HepG2 (cell line): ENCODE results near the gene RPL27A. TPM values are rescaled to one million over a fixed set of nuclear protein-coding genes. Genes with fewer than 3 reads are reported as not detected.

Experiments used
- BRD4 ChIP-seq: sonication (generic); formaldehyde crosslinking; IDR thresholded peaks from 2 replicates; pipeline ENCODE4 v1.4.0; 2020; ENCODE audit warnings: missing genetic modification reagents
- ETV5 ChIP-seq: IDR thresholded peaks from 2 replicates; pipeline ENCODE4 v1.6.1; 2018; ENCODE audit warnings: missing biosample characterization, missing genetic modification reagents, inconsistent platforms, borderline replicate concordance
- GATAD2A ChIP-seq: IDR thresholded peaks from 2 replicates; pipeline ENCODE4 v1.6.1; 2016
- HNRNPL ChIP-seq: fragments of 200-400 bp; formaldehyde crosslinking; IDR thresholded peaks from 2 replicates; pipeline ENCODE4 v1.6.1; 2017; ENCODE audit warnings: mild to moderate bottlenecking, low read depth, low read length
- KDM2A ChIP-seq: sonication (generic); formaldehyde crosslinking; IDR thresholded peaks from 2 replicates; pipeline ENCODE4 v1.4.0; 2020; ENCODE audit warnings: low read depth, missing genetic modification reagents, borderline replicate concordance
- MAFK ChIP-seq, 2 experiments: IDR thresholded peaks in 1 of 2; conservative IDR thresholded peaks in 1 of 2; 2 replicates each; pipeline ENCODE4 v1.6.1; 2011; ENCODE audit warnings: improper control_type of control experiment in 2 of 2, low read length in 2 of 2
- MIXL1 ChIP-seq: IDR thresholded peaks from 2 replicates; pipeline ENCODE4 v1.6.1; 2016
- PRDM4 ChIP-seq: sonication (generic); formaldehyde crosslinking; IDR thresholded peaks from 2 replicates; pipeline ENCODE4 v1.9.0; 2021; ENCODE audit warnings: missing genetic modification reagents, borderline replicate concordance
- RFXAP ChIP-seq: sonication (generic); formaldehyde crosslinking; IDR thresholded peaks from 2 replicates; pipeline ENCODE4 v1.4.0; 2020; ENCODE audit warnings: missing genetic modification reagents, borderline replicate concordance
- SRSF1 ChIP-seq: fragments of 200-400 bp; formaldehyde crosslinking; optimal IDR thresholded peaks from 2 replicates; pipeline ENCODE3; 2017; ENCODE audit warnings: mild to moderate bottlenecking, low read depth, low read length, moderate library complexity
- TFDP1 ChIP-seq: IDR thresholded peaks from 2 replicates; pipeline ENCODE4 v1.6.1; 2016; ENCODE audit warnings: missing compliant biosample characterization, missing genetic modification reagents, borderline replicate concordance
- TFDP2 ChIP-seq: sonication (generic); formaldehyde crosslinking; IDR thresholded peaks from 2 replicates; pipeline ENCODE4 v1.4.0; 2020; ENCODE audit warnings: missing genetic modification reagents
- ZNF143 ChIP-seq: sonication (generic); formaldehyde crosslinking; IDR thresholded peaks from 2 replicates; pipeline ENCODE4 v1.4.0; 2020; ENCODE audit warnings: missing genetic modification reagents
- ZNF552 ChIP-seq: sonication (generic); formaldehyde crosslinking; IDR thresholded peaks from 2 replicates; pipeline ENCODE4 v1.9.0; 2022; ENCODE audit warnings: missing genetic modification reagents, mild to moderate bottlenecking, borderline replicate concordance
- ZNF574 ChIP-seq: sonication (generic); formaldehyde crosslinking; IDR thresholded peaks from 2 replicates; pipeline ENCODE4 v1.4.0; 2020; ENCODE audit warnings: missing genetic modification reagents
- ZNF780A ChIP-seq: sonication (generic); formaldehyde crosslinking; IDR thresholded peaks from 2 replicates; pipeline ENCODE4 v1.8.0; 2022; ENCODE audit warnings: mild to moderate bottlenecking, missing genetic modification reagents, moderate library complexity
- polyA plus RNA-seq, 8 experiments: library from polyadenylated mRNA; depleted of rRNA in 3 of 8; stranded (reverse) in 7 of 8; unstranded in 1 of 8; fragments of >200 nt; fragmentation: Illumina TruSeq in 4 of 8; extraction: Trizol in 4 of 8; gene quantifications; 2 replicates each; pipeline versions ENCODE4 v1.2.1 to v1.2.3, GENCODE V29; 2011 to 2016; ENCODE audit warnings: low read depth in 4 of 8, missing spikeins in 1 of 8, mixed read lengths in 1 of 8; ENCODE audit not compliant: insufficient read depth in 1 of 8
- total RNA-seq, 5 experiments: library from RNA; depleted of rRNA; stranded (reverse); fragments of >200 nt; fragmentation: Illumina TruSeq; extraction: Trizol; gene quantifications; 2 replicates each; pipeline ENCODE4 v1.2.3, GENCODE V29; 2016; ENCODE audit warnings: low read depth in 1 of 5
- TF ChIP-seq, protein P1 (sequence below): sonication (generic); formaldehyde crosslinking; IDR thresholded peaks from 2 replicates; pipeline ENCODE4 v1.4.0; 2020; ENCODE audit warnings: mild to moderate bottlenecking, missing genetic modification reagents
- TF ChIP-seq, protein P2 (sequence below): sonication (generic); formaldehyde crosslinking; IDR thresholded peaks from 2 replicates; pipeline ENCODE4 v1.5.0; 2020; ENCODE audit warnings: mild to moderate bottlenecking, missing genetic modification reagents

Gene RPL27A
- total and polyA plus RNA-seq, 2 of the 13 experiments (the other 11 are each of a cell fraction or from before 2014, with no cell fraction given) = 1,531 to 2,153 TPM

- TF ChIP-seq PRDM4 (no peak), HNRNPL (0 out of 2 replicates have a peak, but pooled peaks have one; percentile 71), ETV5 (CRISPR knock-in tag) (peak; percentile 58; the same call in 1 of the 2 replicates), ZNF143 (0 out of 2 replicates have a peak, but pooled peaks have one; percentile 29), SRSF1 (peak; percentile 53), GATAD2A (CRISPR knock-in tag) (peak; percentile 84), MAFK (conservative IDR thresholded peaks at IDR 0.05 in 1 of 2, IDR thresholded peaks at IDR 0.05 in 1 of 2; ENCODE audit: low read length in 2 of 2) (no peak), RFXAP (CRISPR knock-in tag) (peak; percentile 61; the same call in 1 of the 2 replicates), ZNF552 (CRISPR knock-in tag) (peak; percentile 66; the same call in 1 of the 2 replicates), ZNF780A (CRISPR knock-in tag) (no peak), BRD4 (CRISPR knock-in tag) (0 out of 2 replicates have a peak, but pooled peaks have one; percentile 33), TFDP1 (CRISPR knock-in tag) (peak; percentile 83; the same call in 1 of the 2 replicates), MIXL1 (CRISPR knock-in tag) (no peak; the same call in 1 of the 2 replicates), ZNF574 (CRISPR knock-in tag) (peak; percentile 37; the same call in 1 of the 2 replicates), TFDP2 (0 out of 2 replicates have a peak, but pooled peaks have one; percentile 57), KDM2A (CRISPR knock-in tag) (peak; percentile 36; the same call in 1 of the 2 replicates)
- TF ChIP-seq, protein P1, sequence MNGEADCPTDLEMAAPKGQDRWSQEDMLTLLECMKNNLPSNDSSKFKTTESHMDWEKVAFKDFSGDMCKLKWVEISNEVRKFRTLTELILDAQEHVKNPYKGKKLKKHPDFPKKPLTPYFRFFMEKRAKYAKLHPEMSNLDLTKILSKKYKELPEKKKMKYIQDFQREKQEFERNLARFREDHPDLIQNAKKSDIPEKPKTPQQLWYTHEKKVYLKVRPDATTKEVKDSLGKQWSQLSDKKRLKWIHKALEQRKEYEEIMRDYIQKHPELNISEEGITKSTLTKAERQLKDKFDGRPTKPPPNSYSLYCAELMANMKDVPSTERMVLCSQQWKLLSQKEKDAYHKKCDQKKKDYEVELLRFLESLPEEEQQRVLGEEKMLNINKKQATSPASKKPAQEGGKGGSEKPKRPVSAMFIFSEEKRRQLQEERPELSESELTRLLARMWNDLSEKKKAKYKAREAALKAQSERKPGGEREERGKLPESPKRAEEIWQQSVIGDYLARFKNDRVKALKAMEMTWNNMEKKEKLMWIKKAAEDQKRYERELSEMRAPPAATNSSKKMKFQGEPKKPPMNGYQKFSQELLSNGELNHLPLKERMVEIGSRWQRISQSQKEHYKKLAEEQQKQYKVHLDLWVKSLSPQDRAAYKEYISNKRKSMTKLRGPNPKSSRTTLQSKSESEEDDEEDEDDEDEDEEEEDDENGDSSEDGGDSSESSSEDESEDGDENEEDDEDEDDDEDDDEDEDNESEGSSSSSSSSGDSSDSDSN (CRISPR knock-in tag) = no peak
- TF ChIP-seq, protein P2, sequence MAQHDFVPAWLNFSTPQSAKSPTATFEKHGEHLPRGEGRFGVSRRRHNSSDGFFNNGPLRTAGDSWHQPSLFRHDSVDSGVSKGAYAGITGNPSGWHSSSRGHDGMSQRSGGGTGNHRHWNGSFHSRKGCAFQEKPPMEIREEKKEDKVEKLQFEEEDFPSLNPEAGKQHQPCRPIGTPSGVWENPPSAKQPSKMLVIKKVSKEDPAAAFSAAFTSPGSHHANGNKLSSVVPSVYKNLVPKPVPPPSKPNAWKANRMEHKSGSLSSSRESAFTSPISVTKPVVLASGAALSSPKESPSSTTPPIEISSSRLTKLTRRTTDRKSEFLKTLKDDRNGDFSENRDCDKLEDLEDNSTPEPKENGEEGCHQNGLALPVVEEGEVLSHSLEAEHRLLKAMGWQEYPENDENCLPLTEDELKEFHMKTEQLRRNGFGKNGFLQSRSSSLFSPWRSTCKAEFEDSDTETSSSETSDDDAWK (CRISPR knock-in tag) = no peak
Observed at GRCh38 chr11:8699903-8700302, 17.3 kb downstream of the RPL27A start (continued).
